H1 (cell line): Measurements from ENCODE around the gene XRCC6. TPM values are rescaled to one million over a fixed set of nuclear protein-coding genes. Genes with fewer than 3 reads are reported as not detected.

ENCODE experiments used
- CTCF ChIA-PET: fragments of 300-600 bp; sonication (Branson Sonifier 250); formaldehyde crosslinking; loops from one replicate; lab custom pipeline; 2021; ENCODE audit not compliant: partially characterized antibody; lab: Charles Lee
- POLR2A ChIA-PET: fragments of 300-600 bp; sonication (Branson Sonifier 250); formaldehyde crosslinking; loops from one replicate; lab custom pipeline; 2021; ENCODE audit warnings: inconsistent platforms; ENCODE audit not compliant: partially characterized antibody; lab: Charles Lee
- DNase-seq, 2 experiments: peaks; one replicate each; pipeline versions ENCODE4 v3.0.0 to v3.0.0-alpha.2; 2010 to 2022; ENCODE audit warnings: low spot score in 2 of 2, low read depth in 1 of 2, mixed read lengths in 1 of 2
- FAIRE-seq: peaks from 2 replicates; lab custom pipeline; 2011; peaks lifted over from hg19 to GRCh38; lab: Jason Lieb, UNC
- H2AFZ ChIP-seq: 2 replicates; pipeline ENCODE4 v1.8.1; 2012; ENCODE audit warnings: low read length, inconsistent platforms
- H2AK5ac ChIP-seq: 2 replicates; pipeline ENCODE4 v1.6.1; 2013; ENCODE audit warnings: low read depth, low read length
- H2BK120ac ChIP-seq: replicated peaks from 2 replicates; pipeline ENCODE3; 2013; ENCODE audit warnings: low read depth, low read length, inconsistent platforms
- H2BK12ac ChIP-seq: 2 replicates; pipeline ENCODE4 v1.6.1; 2013; ENCODE audit warnings: low read depth, low read length
- H2BK15ac ChIP-seq: 2 replicates; pipeline ENCODE4 v1.6.1; 2013; ENCODE audit warnings: low read length
- H2BK20ac ChIP-seq: 2 replicates; pipeline ENCODE4 v1.6.1; 2013; ENCODE audit warnings: low read length
- H2BK5ac ChIP-seq: 2 replicates; pipeline ENCODE4 v1.6.1; 2013; ENCODE audit warnings: low read depth, low read length
- H3K14ac ChIP-seq: 2 replicates; pipeline ENCODE4 v1.6.1; 2013; ENCODE audit warnings: inconsistent platforms; ENCODE audit not compliant: insufficient read length
- H3K18ac ChIP-seq: 2 replicates; pipeline ENCODE4 v1.6.1; 2013; ENCODE audit warnings: low read length; ENCODE audit errors: extremely low read depth
- H3K23ac ChIP-seq: 2 replicates; pipeline ENCODE4 v1.6.1; 2013; ENCODE audit warnings: inconsistent platforms; ENCODE audit not compliant: insufficient read length
- H3K23me2 ChIP-seq: 2 replicates; pipeline ENCODE4 v1.6.1; 2013; ENCODE audit warnings: low read depth, low read length
- H3K27ac ChIP-seq: 2 replicates; pipeline ENCODE4 v1.6.1; 2011; ENCODE audit warnings: low read depth, low read length, inconsistent platforms
- H3K27me3 ChIP-seq, 4 experiments: replicated peaks in 1 of 4; 1 replicate in 1 of 4; 2 replicates in 3 of 4; pipeline versions ENCODE4 v1.6.1 to v1.8.1; 2011 to 2013; ENCODE audit warnings: low read length in 3 of 4, mild to moderate bottlenecking in 3 of 4, inconsistent platforms in 2 of 4, mixed read lengths in 2 of 4, moderate library complexity in 1 of 4; ENCODE audit not compliant: control insufficient read depth in 3 of 4, insufficient read depth in 3 of 4; ENCODE audit errors: extremely low read depth in 1 of 4
- H3K36me3 ChIP-seq, 4 experiments: 2 replicates each; pipeline versions ENCODE4 v1.6.1 to v1.8.1; 2011 to 2013; ENCODE audit warnings: mild to moderate bottlenecking in 4 of 4, low read length in 3 of 4, moderate library complexity in 2 of 4, control low read depth in 1 of 4, inconsistent platforms in 1 of 4; ENCODE audit not compliant: insufficient read depth in 4 of 4, control insufficient read depth in 2 of 4
- H3K4ac ChIP-seq: replicated peaks from 2 replicates; pipeline ENCODE3; 2013; ENCODE audit warnings: low read length, low read depth, mixed read lengths, inconsistent platforms; ENCODE audit not compliant: insufficient read length
- H3K4me1 ChIP-seq, 4 experiments: replicated peaks in 1 of 4; 1 replicate in 1 of 4; 2 replicates in 3 of 4; pipeline versions ENCODE4 v1.6.1 to v1.8.1; 2011 to 2013; ENCODE audit warnings: low read length in 3 of 4, inconsistent platforms in 2 of 4, mixed read lengths in 1 of 4; ENCODE audit not compliant: insufficient read depth in 4 of 4, control insufficient read depth in 3 of 4
- H3K4me2 ChIP-seq, 2 experiments: 2 replicates each; pipeline versions ENCODE4 v1.6.1 to v1.8.1; 2011 to 2013; ENCODE audit warnings: low read depth in 2 of 2, low read length in 2 of 2, control low read depth in 1 of 2, inconsistent platforms in 1 of 2, mild to moderate bottlenecking in 1 of 2; ENCODE audit not compliant: insufficient read depth in 1 of 2
- H3K4me3 ChIP-seq, 4 experiments: fragments of 200-600, 300-600 bp in 1 of 4; sonication (generic), shearing (Covaris generic), sonication (Bioruptor Twin) in 1 of 4; 2 replicates each; pipeline versions ENCODE4 v1.5.1 to v1.8.1; 2011 to 2016; ENCODE audit warnings: low read length in 4 of 4, low read depth in 3 of 4, control low read depth in 2 of 4, inconsistent platforms in 2 of 4, mild to moderate bottlenecking in 2 of 4, mixed read lengths in 1 of 4, moderate library complexity in 1 of 4; ENCODE audit not compliant: insufficient read depth in 2 of 4; ENCODE audit errors: extremely low read depth in 1 of 4
- H3K56ac ChIP-seq: replicated peaks from 2 replicates; pipeline ENCODE3; 2013; ENCODE audit warnings: low read depth, mild to moderate bottlenecking, mixed read lengths, low read length, inconsistent platforms; ENCODE audit not compliant: insufficient read length
- H3K79me1 ChIP-seq: 2 replicates; pipeline ENCODE4 v1.6.1; 2013; ENCODE audit warnings: low read depth, low read length, control low read depth
- H3K79me2 ChIP-seq, 2 experiments: 2 replicates each; pipeline versions ENCODE4 v1.6.1 to v1.8.1; 2012 to 2013; ENCODE audit warnings: low read length in 2 of 2, mild to moderate bottlenecking in 2 of 2, inconsistent platforms in 1 of 2; ENCODE audit not compliant: insufficient read depth in 2 of 2, control insufficient read depth in 1 of 2
- H3K9ac ChIP-seq, 4 experiments: replicated peaks in 1 of 4; 1 replicate in 1 of 4; 2 replicates in 3 of 4; pipeline versions ENCODE4 v1.6.1 to v1.8.1; 2011 to 2013; ENCODE audit warnings: low read depth in 3 of 4, low read length in 3 of 4, control low read depth in 2 of 4, mild to moderate bottlenecking in 2 of 4, moderate library complexity in 2 of 4, inconsistent platforms in 1 of 4; ENCODE audit errors: extremely low read depth in 1 of 4
- H3K9me3 ChIP-seq, 2 experiments: 2 replicates each; pipeline versions ENCODE4 v1.6.1 to v1.8.1; 2012 to 2013; ENCODE audit warnings: mild to moderate bottlenecking in 2 of 2, moderate library complexity in 2 of 2, control low read depth in 1 of 2, inconsistent platforms in 1 of 2, low read depth in 1 of 2, low read length in 1 of 2, mixed read lengths in 1 of 2; ENCODE audit not compliant: insufficient read depth in 2 of 2
- H4K20me1 ChIP-seq, 2 experiments: replicated peaks in 1 of 2; 2 replicates each; pipeline versions ENCODE3 to v1.8.1; 2011 to 2013; ENCODE audit warnings: inconsistent platforms in 2 of 2, low read length in 2 of 2, mild to moderate bottlenecking in 1 of 2; ENCODE audit not compliant: insufficient read depth in 2 of 2, control insufficient read depth in 1 of 2
- H4K5ac ChIP-seq: 2 replicates; pipeline ENCODE4 v1.6.1; 2013; ENCODE audit warnings: low read length, low read depth, mixed read lengths, inconsistent platforms; ENCODE audit not compliant: insufficient read length
- H4K8ac ChIP-seq: 2 replicates; pipeline ENCODE4 v1.8.0; 2013; ENCODE audit warnings: mild to moderate bottlenecking, moderate library complexity, low read length, inconsistent platforms; ENCODE audit not compliant: insufficient read depth; ENCODE audit errors: extremely low read depth
- H4K91ac ChIP-seq: replicated peaks from 2 replicates; pipeline ENCODE3; 2013; ENCODE audit warnings: low read length, mixed read lengths, inconsistent platforms; ENCODE audit not compliant: insufficient read length
- BACH1 ChIP-seq: IDR thresholded peaks from 2 replicates; pipeline ENCODE4 v1.6.1; 2012; ENCODE audit warnings: low read length, improper control_type of control experiment
- CHD2 ChIP-seq: IDR thresholded peaks from 2 replicates; pipeline ENCODE4 v1.6.1; 2012; ENCODE audit warnings: low read length, improper control_type of control experiment
- GTF2F1 ChIP-seq: IDR thresholded peaks from 2 replicates; pipeline ENCODE4 v1.6.1; 2012; ENCODE audit warnings: low read depth, low read length, improper control_type of control experiment, borderline replicate concordance
- HDAC2 ChIP-seq, 2 experiments: fragments of 300-600 bp in 1 of 2; sonication (generic) in 1 of 2; IDR thresholded peaks; 2 replicates each; pipeline ENCODE4 v1.6.1; 2011 to 2012; ENCODE audit warnings: low read depth in 2 of 2, low read length in 2 of 2, mild to moderate bottlenecking in 2 of 2, moderate library complexity in 2 of 2, borderline replicate concordance in 1 of 2, inconsistent platforms in 1 of 2
- KDM4A ChIP-seq: IDR thresholded peaks from one replicate; pipeline ENCODE4 v1.7.1; 2012; ENCODE audit warnings: low read depth, mild to moderate bottlenecking, moderate library complexity, low read length, inconsistent platforms; ENCODE audit not compliant: severe bottlenecking
- NANOG ChIP-seq: IDR thresholded peaks from 2 replicates; pipeline ENCODE4 v1.6.1; 2011; ENCODE audit warnings: low read length, low read depth, mild to moderate bottlenecking, inconsistent platforms; ENCODE audit not compliant: insufficient read depth, poor library complexity, severe bottlenecking
- TAF7 ChIP-seq: optimal IDR thresholded peaks from 2 replicates; pipeline ENCODE3; 2011; ENCODE audit warnings: low read depth, mild to moderate bottlenecking, inconsistent platforms, low read length, moderate library complexity, borderline replicate concordance
- TBP ChIP-seq: IDR thresholded peaks from 2 replicates; pipeline ENCODE4 v1.6.1; 2011; ENCODE audit warnings: low read depth, low read length, improper control_type of control experiment
- USF2 ChIP-seq: IDR thresholded peaks from 2 replicates; pipeline ENCODE4 v1.6.1; 2011; ENCODE audit warnings: low read length, improper control_type of control experiment
- ZNF274 ChIP-seq: IDR thresholded peaks from 2 replicates; pipeline ENCODE4 v1.7.0; 2012; ENCODE audit warnings: low read length, borderline replicate concordance; ENCODE audit errors: extremely low read depth
- WGBS, 2 experiments: shearing (Covaris generic) in 1 of 2; methylation state at CpG; one replicate each; pipeline versions ENCODE4 v1.1.6 to v1.1.7; 2013 to 2015; ENCODE audit warnings: low lambda C conversion rate in 2 of 2, mixed read lengths in 2 of 2, inconsistent platforms in 1 of 2, low coverage in 1 of 2, missing lambda C conversion rate in 1 of 2; ENCODE audit not compliant: insufficient replicate concordance in 2 of 2, insufficient coverage in 1 of 2, insufficient read length in 1 of 2; ENCODE audit errors: extremely low coverage in 1 of 2, missing lambda C conversion rate in 1 of 2; 5-methylcytosine and 5-hydroxymethylcytosine counted together
- polyA plus RNA-seq, 7 experiments: library from polyadenylated mRNA; depleted of rRNA in 3 of 7; stranded (reverse) in 5 of 7; unstranded in 2 of 7; fragments of >200 nt in 5 of 7; fragments of 200-250 nt in 2 of 7; gene quantifications; 1 replicate in 5 of 7; 2 replicates in 1 of 7; 4 replicates in 1 of 7; pipeline versions ENCODE4 v1.2.1 to v1.2.3, GENCODE V29; 2011 to 2013; ENCODE audit warnings: missing spikeins in 2 of 7, mixed read lengths in 2 of 7
- total RNA-seq: library from RNA; stranded (reverse); fragmentation: NEBNext Ultra II Directional; extraction: Animal tissue kit (Norgen Biotek cat#: 25700); gene quantifications from 2 replicates; pipeline ENCODE4 v1.2.1, GENCODE V29; 2021

XRCC6 gene
- total and polyA plus RNA-seq, 2 of the 8 experiments (the other 6 are each of a cell fraction or from before 2014, with no cell fraction given), result 150 to 490 TPM

DNA sequence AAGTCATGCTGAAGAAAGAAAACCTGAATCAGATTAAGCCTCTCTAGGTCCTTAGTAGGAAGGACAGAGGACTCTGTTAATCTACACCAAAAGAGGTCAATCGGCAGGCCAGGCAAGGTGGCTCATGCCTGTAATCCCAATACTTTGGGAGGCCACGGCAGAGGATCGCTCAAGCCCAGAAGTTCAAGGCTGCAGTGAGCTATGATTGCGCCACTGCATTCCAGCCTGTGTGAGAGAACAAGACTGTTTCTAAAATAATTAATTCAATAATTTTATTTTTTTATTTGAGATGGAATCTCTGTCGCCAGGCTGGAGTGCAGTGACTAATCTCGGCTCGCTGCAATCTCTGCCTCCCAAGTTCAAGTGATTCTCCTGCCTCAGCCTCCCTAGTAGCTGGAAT is 4.5 kb downstream of the XRCC6 start:
- DNase-seq (no peak), FAIRE-seq (no peak)
- H3K27me3 ChIP-seq, result no peaks in the 10 kb centered on the region
- peaks cover 0 to 5% (median 1%) of the 10 kb centered on the region in 4 experiments; a peak in 3 of 7 replicates for H3K4me1 ChIP-seq
- ChIA-PET CTCF (interaction anchor here (0.7 to 1.7 kb wide), 3 partner anchors 27 to 41 kb away, joined by 3 read pairs; no protein-coding TSS in a partner anchor), POLR2A (interaction anchor here (1.5 to 12.0 kb wide), 2 partner anchors 13 to 31 kb away, joined by 5 to 157 read pairs; no protein-coding TSS in a partner anchor)
- H4K20me1 ChIP-seq, result peaks cover 0 to 4% of the 10 kb centered on the region in 2 experiments
- H3K23ac ChIP-seq, result no peak overlapping the region
- no peak overlapping the region for H3K9ac ChIP-seq
- H3K23me2 ChIP-seq, result peaks cover 3% of the 10 kb centered on the region
- H2AFZ ChIP-seq, result no peak overlapping the region
- no peak overlapping the region for H4K5ac ChIP-seq
- H3K4me3 ChIP-seq, result no peak overlapping the region
- no peak overlapping the region for H3K27ac ChIP-seq
- H2BK5ac ChIP-seq, result no peak overlapping the region
- no peak overlapping the region for H3K4me2 ChIP-seq
- no peak overlapping the region for H3K56ac ChIP-seq
- H3K14ac ChIP-seq, result no peak overlapping the region
- H3K79me2 ChIP-seq, result peaks cover 6 to 30% of the 10 kb centered on the region in 2 experiments
- no peak overlapping the region for H4K8ac ChIP-seq
- TF ChIP-seq TAF7, result no peak
- TF ChIP-seq USF2, result no peak
- no peak for TF ChIP-seq BACH1
- TF ChIP-seq NANOG, result no peak
- TF ChIP-seq GTF2F1, result no peak
- TF ChIP-seq KDM4A, result no peak
- TF ChIP-seq ZNF274, result no peak
- TF ChIP-seq CHD2, result no peak
- TF ChIP-seq HDAC2 (IDR thresholded peaks at IDR 0.05; ENCODE audit: borderline replicate concordance in 1 of 2, low read depth in 2 of 2, low read length in 2 of 2), result no peak
- TF ChIP-seq TBP, result no peak
- no peak overlapping the region for H4K91ac ChIP-seq
- H2BK15ac ChIP-seq, result no peak overlapping the region
- H2BK20ac ChIP-seq, result no peak overlapping the region
- no peaks in the 10 kb centered on the region for H3K9me3 ChIP-seq
- H3K18ac ChIP-seq, result no peak overlapping the region
- whole genome bisulfite sequencing, 2 experiments, result 100% methylated on average over 7 of the region's 7 CpGs; no CpG with 5 or more reads in 1 of the 2 experiments
- peaks cover 29 to 71% (median 50%) of the 10 kb centered on the region in 4 experiments for H3K36me3 ChIP-seq
- H2BK120ac ChIP-seq, result no peak overlapping the region
- H3K4ac ChIP-seq, result no peak overlapping the region
- no peak overlapping the region for H2BK12ac ChIP-seq
- peaks cover 2% of the 10 kb centered on the region for H3K79me1 ChIP-seq
- H2AK5ac ChIP-seq, result no peak overlapping the region
